OCI-LY1 (cell line): ENCODE results near the gene CALCOCO1.

Experiments
- H2AFZ ChIP-seq: fragments of 200-600 bp; sonication (generic), shearing (Covaris generic); 2 replicates; pipeline ENCODE4 v1.6.0; 2014; ENCODE audit warnings: antibody characterized with exemption, mild to moderate bottlenecking, low read length
- H3F3A ChIP-seq: fragments of 200-600 bp; sonication (generic), shearing (Covaris generic); 2 replicates; pipeline ENCODE4 v1.6.0; 2014; ENCODE audit warnings: mild to moderate bottlenecking, antibody characterized with exemption, low read length, moderate library complexity; ENCODE audit not compliant: insufficient read depth
- H3K27ac ChIP-seq: fragments of 200-600 bp; sonication (generic); 2 replicates; pipeline ENCODE4 v1.5.1; 2014; ENCODE audit warnings: low read length, mixed run types, mild to moderate bottlenecking, low read depth; ENCODE audit not compliant: poor library complexity, severe bottlenecking
- H3K27me3 ChIP-seq: fragments of 200-600 bp; sonication (generic); 2 replicates; pipeline ENCODE4 v1.6.0; 2014; ENCODE audit warnings: antibody characterized with exemption, mild to moderate bottlenecking, low read length, moderate library complexity; ENCODE audit not compliant: insufficient read depth
- H3K36me3 ChIP-seq: fragments of 200-600 bp; sonication (generic); 2 replicates; pipeline ENCODE4 v1.6.1; 2014; ENCODE audit warnings: mild to moderate bottlenecking, antibody characterized with exemption, low read length, moderate library complexity, mixed read lengths; ENCODE audit not compliant: insufficient read depth
- H3K4me1 ChIP-seq: fragments of 200-600 bp; sonication (generic); 2 replicates; pipeline ENCODE4 v1.5.1; 2014; ENCODE audit warnings: mild to moderate bottlenecking, low read length, moderate library complexity; ENCODE audit not compliant: insufficient read depth, severe bottlenecking
- H3K4me2 ChIP-seq: fragments of 200-600 bp; sonication (generic), shearing (Covaris generic); 2 replicates; pipeline ENCODE4 v1.6.1; 2014; ENCODE audit warnings: low read length
- H3K4me3 ChIP-seq: fragments of 200-600 bp; sonication (generic); 2 replicates; pipeline ENCODE4 v1.5.1; 2014; ENCODE audit warnings: low read length, low read depth, mild to moderate bottlenecking, mixed read lengths; ENCODE audit not compliant: poor library complexity, severe bottlenecking
- H3K79me2 ChIP-seq: fragments of 200-600 bp; shearing (Covaris generic); 2 replicates; pipeline ENCODE4 v1.6.1; 2016; ENCODE audit warnings: mixed run types, low read length, mixed read lengths; ENCODE audit not compliant: insufficient read depth
- H3K9ac ChIP-seq: fragments of 200-600 bp; sonication (generic), shearing (Covaris generic); 2 replicates; pipeline ENCODE4 v1.6.1; 2014; ENCODE audit warnings: mild to moderate bottlenecking, low read length, mixed read lengths
- H3K9me2 ChIP-seq: fragments of 200-600 bp; sonication (generic), shearing (Covaris generic); 2 replicates; pipeline ENCODE4 v1.6.1; 2014; ENCODE audit warnings: low read depth, mild to moderate bottlenecking, low read length, mixed read lengths
- H3K9me3 ChIP-seq: fragments of 200-600 bp; shearing (Covaris generic); 2 replicates; pipeline ENCODE4 v1.6.1; 2014; ENCODE audit warnings: low read length, mixed read lengths
- H4K20me1 ChIP-seq: fragments of 200-600 bp; sonication (generic), shearing (Covaris generic); 2 replicates; pipeline ENCODE4 v1.6.0; 2016; ENCODE audit warnings: mild to moderate bottlenecking, low read length; ENCODE audit not compliant: insufficient read depth
- EZH2 ChIP-seq: fragments of 200-600 bp; sonication (generic), shearing (Covaris generic); IDR thresholded peaks from 2 replicates; pipeline ENCODE4 v1.8.0; 2017; ENCODE audit warnings: borderline replicate concordance, mixed run types, mild to moderate bottlenecking, antibody characterized with exemption, low read length, moderate library complexity, mixed read lengths
- TF ChIP-seq, protein P1 (sequence below): fragments of 200-600 bp; sonication (generic), shearing (Covaris generic); IDR thresholded peaks from 2 replicates; pipeline ENCODE4 v1.5.1; 2017; ENCODE audit warnings: mild to moderate bottlenecking, antibody characterized with exemption, low read length, moderate library complexity, mixed read lengths

CALCOCO1 gene

DNA sequence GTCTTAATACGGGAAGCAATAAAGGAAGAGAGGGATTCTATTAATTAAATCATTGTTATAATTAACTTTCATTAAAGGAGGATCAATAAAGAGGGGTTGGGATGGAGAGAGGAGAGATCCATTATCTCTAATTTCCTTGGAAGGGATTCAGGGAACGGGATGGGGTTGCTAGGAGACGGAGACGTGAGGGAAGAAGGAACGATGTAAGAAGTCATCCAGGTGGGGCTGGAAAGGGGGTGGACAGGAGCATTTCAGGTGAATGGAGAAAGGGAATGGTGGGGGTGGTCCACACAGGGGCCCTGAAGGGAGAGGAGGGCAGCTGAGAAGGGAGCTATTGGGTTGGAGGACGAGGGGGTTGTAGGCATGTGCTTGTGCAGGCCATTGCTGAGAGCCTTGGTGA, 17.2 kb downstream of the CALCOCO1 start:
- no peaks in the 10 kb centered on the region for H3K79me2 ChIP-seq
- H2AFZ ChIP-seq, result no peak overlapping the region
- no peak overlapping the region for H3K4me3 ChIP-seq
- no peak for TF ChIP-seq EZH2
- TF ChIP-seq, protein P1, sequence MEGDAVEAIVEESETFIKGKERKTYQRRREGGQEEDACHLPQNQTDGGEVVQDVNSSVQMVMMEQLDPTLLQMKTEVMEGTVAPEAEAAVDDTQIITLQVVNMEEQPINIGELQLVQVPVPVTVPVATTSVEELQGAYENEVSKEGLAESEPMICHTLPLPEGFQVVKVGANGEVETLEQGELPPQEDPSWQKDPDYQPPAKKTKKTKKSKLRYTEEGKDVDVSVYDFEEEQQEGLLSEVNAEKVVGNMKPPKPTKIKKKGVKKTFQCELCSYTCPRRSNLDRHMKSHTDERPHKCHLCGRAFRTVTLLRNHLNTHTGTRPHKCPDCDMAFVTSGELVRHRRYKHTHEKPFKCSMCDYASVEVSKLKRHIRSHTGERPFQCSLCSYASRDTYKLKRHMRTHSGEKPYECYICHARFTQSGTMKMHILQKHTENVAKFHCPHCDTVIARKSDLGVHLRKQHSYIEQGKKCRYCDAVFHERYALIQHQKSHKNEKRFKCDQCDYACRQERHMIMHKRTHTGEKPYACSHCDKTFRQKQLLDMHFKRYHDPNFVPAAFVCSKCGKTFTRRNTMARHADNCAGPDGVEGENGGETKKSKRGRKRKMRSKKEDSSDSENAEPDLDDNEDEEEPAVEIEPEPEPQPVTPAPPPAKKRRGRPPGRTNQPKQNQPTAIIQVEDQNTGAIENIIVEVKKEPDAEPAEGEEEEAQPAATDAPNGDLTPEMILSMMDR, result no peak
- H3K27me3 ChIP-seq, result no peaks in the 10 kb centered on the region
- no peaks in the 10 kb centered on the region for H3K9me3 ChIP-seq
- no peak overlapping the region for H3K27ac ChIP-seq
- H3F3A ChIP-seq, result no peaks in the 10 kb centered on the region
- H3K9me2 ChIP-seq, result no peaks in the 10 kb centered on the region
- H3K4me2 ChIP-seq, result no peak overlapping the region
- no peaks in the 10 kb centered on the region for H4K20me1 ChIP-seq
- H3K36me3 ChIP-seq, result no peaks in the 10 kb centered on the region
- H3K4me1 ChIP-seq, result no peaks in the 10 kb centered on the region
- no peak overlapping the region for H3K9ac ChIP-seq

DNA sequence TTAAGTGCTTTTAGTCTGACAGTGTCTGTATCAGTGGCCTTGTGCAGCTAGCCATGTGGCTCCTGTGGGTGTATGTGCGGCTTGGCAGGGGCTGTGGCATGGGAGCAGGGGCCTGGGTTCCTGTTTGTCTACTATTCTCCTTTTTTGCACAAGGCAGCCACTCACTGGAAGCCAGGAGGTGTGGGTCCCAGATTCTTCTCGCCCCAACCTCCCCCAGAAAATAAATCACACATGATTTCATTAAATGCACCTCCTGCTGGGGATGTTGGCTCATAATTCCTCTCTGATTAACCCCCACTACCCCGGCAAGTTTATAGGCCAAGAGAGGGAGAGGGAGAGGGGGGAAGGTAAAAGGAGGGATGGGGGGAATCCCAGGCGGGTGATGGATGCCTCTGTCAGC, 17.6 kb downstream of the CALCOCO1 start:
- Histone ChIP-seq H3K9ac (no peak overlapping the region), H3K9me3 (no peaks in the 10 kb centered on the region), H3K27me3 (no peaks in the 10 kb centered on the region), H3K4me1 (no peaks in the 10 kb centered on the region), H2AFZ (no peak overlapping the region), H3K4me2 (no peak overlapping the region), H3K36me3 (no peaks in the 10 kb centered on the region), H3K27ac (no peak overlapping the region), H3K9me2 (no peaks in the 10 kb centered on the region), H4K20me1 (no peaks in the 10 kb centered on the region), H3F3A (no peaks in the 10 kb centered on the region), H3K4me3 (no peak overlapping the region), H3K79me2 (no peaks in the 10 kb centered on the region)
- TF ChIP-seq, protein P1, result no peak
- no peak for TF ChIP-seq EZH2

DNA sequence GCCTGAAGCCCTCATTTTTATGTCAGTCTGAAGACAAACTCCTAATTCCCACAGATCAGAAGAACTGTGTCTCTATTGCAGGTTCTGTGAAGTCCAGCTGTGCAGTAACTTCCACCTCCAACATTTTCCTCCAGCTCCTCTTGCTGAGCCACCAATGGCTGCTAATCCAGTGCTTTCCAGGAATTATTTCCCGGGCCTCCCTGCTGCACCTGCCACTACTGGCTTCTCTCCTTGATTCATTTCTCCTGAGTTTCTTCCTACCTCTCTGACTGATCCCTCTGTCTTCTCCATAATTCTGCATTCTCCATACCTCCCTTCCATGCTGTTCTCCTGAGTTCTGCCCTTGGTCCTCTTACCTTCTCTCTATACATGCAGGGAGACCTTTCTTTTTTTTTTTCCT, 21.2 kb downstream of the CALCOCO1 start:
- Histone ChIP-seq H3K27me3 (peaks cover 8% of the 10 kb centered on the region; the same call in 1 of the 2 replicates), H3K4me2 (no peak overlapping the region), H3K9me2 (no peaks in the 10 kb centered on the region)

More for the DNA sequence above, 21.2 kb downstream of the CALCOCO1 start:
- H3K79me2 ChIP-seq, result no peaks in the 10 kb centered on the region
- TF ChIP-seq EZH2, result no peak
- TF ChIP-seq, protein P1, result no peak
- no peaks in the 10 kb centered on the region for H4K20me1 ChIP-seq
- H3K9me3 ChIP-seq, result no peaks in the 10 kb centered on the region
- no peak overlapping the region for H3K9ac ChIP-seq
- H3K36me3 ChIP-seq, result no peaks in the 10 kb centered on the region
- H3F3A ChIP-seq, result no peaks in the 10 kb centered on the region
- no peak overlapping the region for H3K4me3 ChIP-seq
- no peaks in the 10 kb centered on the region for H3K4me1 ChIP-seq
- H2AFZ ChIP-seq, result no peak overlapping the region
- H3K27ac ChIP-seq, result no peak overlapping the region
